Mesothelial cell of epicardium (in vitro differentiated cells): Measurements from ENCODE around the gene DRC7. TPM values are rescaled to one million over a fixed set of nuclear protein-coding genes. Genes with fewer than 3 reads are reported as not detected.
"Not testable (repeated sequence)": the region's sequence is repeated elsewhere in the genome, so short reads cannot be mapped to it uniquely, and the experiment has no call there.

ENCODE experiments used
- DNase-seq, 2 experiments: peaks; one replicate each; pipeline ENCODE4 v3.0.0; 2021; ENCODE audit warnings: low spot score in 2 of 2; ENCODE audit not compliant: unreplicated experiment in 2 of 2
- H3K27ac Mint-ChIP-seq: 2 replicates; pipeline ENCODE4 v1.8.0; 2021; ENCODE audit warnings: mixed read lengths
- H3K27me3 Mint-ChIP-seq: 2 replicates; pipeline ENCODE4 v1.8.0; 2021; ENCODE audit warnings: low read depth, mixed read lengths
- H3K36me3 Mint-ChIP-seq: 2 replicates; pipeline ENCODE4 v1.8.0; 2021; ENCODE audit warnings: mixed read lengths
- H3K4me1 Mint-ChIP-seq: 2 replicates; pipeline ENCODE4 v1.8.0; 2021; ENCODE audit warnings: mixed read lengths
- H3K4me3 Mint-ChIP-seq: 2 replicates; pipeline ENCODE4 v1.8.0; 2021; ENCODE audit warnings: mild to moderate bottlenecking, moderate library complexity, mixed read lengths
- H3K9me3 Mint-ChIP-seq: 2 replicates; pipeline ENCODE4 v1.8.0; 2021; ENCODE audit warnings: mixed read lengths
- CTCF ChIP-seq: fragments of 200-600 bp; sonication (generic); IDR thresholded peaks from one replicate; pipeline ENCODE4 v1.5.0; 2021; ENCODE audit warnings: antibody characterized with exemption; ENCODE audit not compliant: unreplicated experiment
- total RNA-seq: library from RNA; stranded (reverse); gene quantifications from 3 replicates; pipeline ENCODE4 v1.2.1, GENCODE V29; 2021

DRC7 gene
- total RNA-seq, 1 donor from 2014 or later, result not detected

- Mint-ChIP-seq H3K27me3 (no peaks in the 10 kb centered on the region), H3K4me1 (peaks cover 5% of the 10 kb centered on the region), H3K27ac (no peak overlapping the region), H3K36me3 (peaks cover 14% of the 10 kb centered on the region), H3K4me3 (no peak overlapping the region), H3K9me3 (peaks cover 6% of the 10 kb centered on the region)
- no peak for DNase-seq
- TF ChIP-seq CTCF, result no peak
Measured at GRCh38 chr16:57742543-57742942, 47.9 kb downstream of the DRC7 start.

GRCh38 chr16:57743458-57743857, 48.9 kb downstream of the DRC7 start:
- TF ChIP-seq CTCF, result peak; percentile 20
- no peak overlapping the region for H3K27ac Mint-ChIP-seq
- DNase-seq, result no peak
- H3K27me3 Mint-ChIP-seq, result no peaks in the 10 kb centered on the region
- peaks cover 3% of the 10 kb centered on the region for H3K4me1 Mint-ChIP-seq
- peaks cover 14% of the 10 kb centered on the region for H3K36me3 Mint-ChIP-seq
- H3K9me3 Mint-ChIP-seq, result peaks cover 6% of the 10 kb centered on the region
- no peak overlapping the region for H3K4me3 Mint-ChIP-seq

- Mint-ChIP-seq H3K9me3 (peaks cover 6% of the 10 kb centered on the region), H3K4me3 (no peak overlapping the region), H3K4me1 (peaks cover 6% of the 10 kb centered on the region), H3K36me3 (peaks cover 14% of the 10 kb centered on the region), H3K27me3 (no peaks in the 10 kb centered on the region), H3K27ac (no peak overlapping the region)
- no peak for DNase-seq
- no peak for TF ChIP-seq CTCF
Measured at GRCh38 chr16:57743886-57744641, 49.5 kb downstream of the DRC7 start.

- H3K27ac Mint-ChIP-seq, result no peak overlapping the region
Measured at GRCh38 chr16:57744642-57744903, 50.0 kb downstream of the DRC7 start.

GRCh38 chr16:57745768-57746167, 51.2 kb downstream of the DRC7 start:
- H3K4me1 Mint-ChIP-seq, result peaks cover 6% of the 10 kb centered on the region
- peaks cover 14% of the 10 kb centered on the region for H3K36me3 Mint-ChIP-seq
- peaks cover 6% of the 10 kb centered on the region for H3K9me3 Mint-ChIP-seq
- no peak for TF ChIP-seq CTCF
- no peak overlapping the region for H3K27ac Mint-ChIP-seq
- H3K27me3 Mint-ChIP-seq, result no peaks in the 10 kb centered on the region
- no peak for DNase-seq
- H3K4me3 Mint-ChIP-seq, result no peak overlapping the region

More at GRCh38 chr16:57744642-57744903, 50.0 kb downstream of the DRC7 start:
- Mint-ChIP-seq H3K4me3 (no peak overlapping the region), H3K4me1 (peaks cover 6% of the 10 kb centered on the region), H3K36me3 (peaks cover 14% of the 10 kb centered on the region), H3K9me3 (peaks cover 6% of the 10 kb centered on the region), H3K27me3 (no peaks in the 10 kb centered on the region)
- no peak for TF ChIP-seq CTCF
- no peak for DNase-seq

- peaks cover 17% of the 10 kb centered on the region for H3K36me3 Mint-ChIP-seq
- H3K4me1 Mint-ChIP-seq, H3K27me3 Mint-ChIP-seq, H3K27ac Mint-ChIP-seq, DNase-seq, H3K9me3 Mint-ChIP-seq, H3K4me3 Mint-ChIP-seq: not testable (repeated sequence)
Measured at GRCh38 chr16:57746316-57746715, 51.7 kb downstream of the DRC7 start.
